C4-2B (cell line): Measurements from ENCODE around the gene C2CD2.

ENCODE experiments used
- ZFX ChIP-seq: fragments of 450-650 bp; IDR thresholded peaks from 2 replicates; pipeline ENCODE4 v1.6.1; 2017
- TF ChIP-seq, protein P1 (sequence below): fragments of 450-650 bp; conservative IDR thresholded peaks from 2 replicates; pipeline ENCODE4 v1.5.1; 2017; ENCODE audit warnings: mild to moderate bottlenecking

DNA sequence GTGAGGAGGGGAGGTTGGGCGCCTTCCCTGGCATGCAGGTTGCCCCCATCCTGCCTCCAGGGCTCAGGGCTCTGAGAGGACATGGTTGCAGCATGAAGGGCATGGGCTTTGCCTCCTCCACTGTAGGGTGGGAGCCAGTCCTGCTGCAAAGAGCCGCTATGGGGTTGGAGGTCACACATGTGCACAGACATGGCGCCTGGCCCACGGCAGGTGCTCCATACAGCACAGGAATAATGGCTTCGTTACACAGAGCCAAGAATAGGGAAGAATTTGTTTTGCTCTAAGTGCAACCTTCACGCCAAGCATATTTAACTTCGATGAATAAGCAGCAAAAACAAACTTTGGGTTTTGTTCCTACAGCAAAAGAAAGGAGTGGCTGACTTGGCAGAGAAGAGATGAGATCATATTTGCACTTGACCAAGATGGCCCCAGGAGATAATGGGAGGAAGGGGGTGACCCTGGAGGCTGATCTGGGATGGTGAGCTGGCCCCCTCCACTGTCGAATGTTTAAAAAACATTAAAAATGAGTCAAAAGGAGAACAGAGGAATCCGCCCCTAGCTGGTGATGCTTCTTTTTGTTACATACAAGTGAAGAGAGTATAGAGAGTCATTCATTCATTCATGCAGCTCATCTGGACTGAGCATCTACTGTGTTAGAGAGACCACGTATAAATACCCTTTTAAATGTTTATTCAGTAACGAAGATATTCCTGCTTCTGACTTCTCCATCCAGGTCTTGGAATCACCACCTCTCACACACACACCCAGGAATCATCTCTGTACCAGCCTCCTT is 12.4 kb upstream of the C2CD2 start:
- TF ChIP-seq, protein P1, sequence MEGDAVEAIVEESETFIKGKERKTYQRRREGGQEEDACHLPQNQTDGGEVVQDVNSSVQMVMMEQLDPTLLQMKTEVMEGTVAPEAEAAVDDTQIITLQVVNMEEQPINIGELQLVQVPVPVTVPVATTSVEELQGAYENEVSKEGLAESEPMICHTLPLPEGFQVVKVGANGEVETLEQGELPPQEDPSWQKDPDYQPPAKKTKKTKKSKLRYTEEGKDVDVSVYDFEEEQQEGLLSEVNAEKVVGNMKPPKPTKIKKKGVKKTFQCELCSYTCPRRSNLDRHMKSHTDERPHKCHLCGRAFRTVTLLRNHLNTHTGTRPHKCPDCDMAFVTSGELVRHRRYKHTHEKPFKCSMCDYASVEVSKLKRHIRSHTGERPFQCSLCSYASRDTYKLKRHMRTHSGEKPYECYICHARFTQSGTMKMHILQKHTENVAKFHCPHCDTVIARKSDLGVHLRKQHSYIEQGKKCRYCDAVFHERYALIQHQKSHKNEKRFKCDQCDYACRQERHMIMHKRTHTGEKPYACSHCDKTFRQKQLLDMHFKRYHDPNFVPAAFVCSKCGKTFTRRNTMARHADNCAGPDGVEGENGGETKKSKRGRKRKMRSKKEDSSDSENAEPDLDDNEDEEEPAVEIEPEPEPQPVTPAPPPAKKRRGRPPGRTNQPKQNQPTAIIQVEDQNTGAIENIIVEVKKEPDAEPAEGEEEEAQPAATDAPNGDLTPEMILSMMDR = no peak
- no peak for TF ChIP-seq ZFX
